NB4 (cell line): Measurements from ENCODE around the gene IGF1R.

Experiments used
- CTCF ChIP-seq: IDR thresholded peaks from one replicate; pipeline ENCODE4 v1.5.1; 2012; ENCODE audit warnings: low read depth, low read length
- MAX ChIP-seq: IDR thresholded peaks from 2 replicates; pipeline ENCODE4 v1.6.1; 2011; ENCODE audit warnings: low read depth, low read length
- MYC ChIP-seq: IDR thresholded peaks from 2 replicates; pipeline ENCODE4 v1.6.1; 2011; ENCODE audit warnings: low read depth, low read length
- POLR2A ChIP-seq: IDR thresholded peaks from 2 replicates; pipeline ENCODE4 v1.6.1; 2011; ENCODE audit warnings: mild to moderate bottlenecking; ENCODE audit not compliant: insufficient read length; ENCODE audit errors: extremely low read depth

GRCh38 chr15:98875309-98875708 lies 227.0 kb downstream of the IGF1R start:
- no peak for TF ChIP-seq CTCF
- TF ChIP-seq POLR2A: no peak
- TF ChIP-seq MAX: peak; percentile 47; the same call in 1 of the 2 replicates
- no peak for TF ChIP-seq MYC
